Measurements from ENCODE around the gene AGPAT2.

The AGPAT2 gene

GRCh38 chr9:136685790-136686533 is 1.3 kb downstream of the AGPAT2 start:
- no peak for DNase-seq

DNA sequence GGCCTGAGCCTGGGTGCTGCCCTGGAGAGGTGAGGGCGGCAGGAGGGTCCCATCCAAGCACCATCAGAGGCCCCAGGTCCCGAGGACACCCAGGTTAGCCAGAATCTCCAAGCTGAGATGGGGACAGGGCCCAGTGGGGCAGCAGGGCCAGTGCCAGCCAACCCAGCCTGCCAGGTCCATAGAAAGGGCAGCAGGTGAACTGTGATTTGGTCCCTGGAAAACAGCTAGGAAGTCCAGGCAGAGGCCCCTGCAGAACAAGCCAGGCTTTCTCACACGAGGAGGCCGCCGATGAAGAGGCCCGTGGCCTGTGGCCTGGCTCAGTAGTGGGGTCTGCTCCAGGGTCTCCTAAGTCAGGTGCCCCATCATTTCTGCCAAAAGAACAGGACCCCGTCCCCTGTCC is 2.0 kb downstream of the AGPAT2 start:
- DNase-seq, result no peak

GRCh38 chr9:136684799-136685198 is 2.5 kb downstream of the AGPAT2 start:
- DNase-seq, result no peak

DNA sequence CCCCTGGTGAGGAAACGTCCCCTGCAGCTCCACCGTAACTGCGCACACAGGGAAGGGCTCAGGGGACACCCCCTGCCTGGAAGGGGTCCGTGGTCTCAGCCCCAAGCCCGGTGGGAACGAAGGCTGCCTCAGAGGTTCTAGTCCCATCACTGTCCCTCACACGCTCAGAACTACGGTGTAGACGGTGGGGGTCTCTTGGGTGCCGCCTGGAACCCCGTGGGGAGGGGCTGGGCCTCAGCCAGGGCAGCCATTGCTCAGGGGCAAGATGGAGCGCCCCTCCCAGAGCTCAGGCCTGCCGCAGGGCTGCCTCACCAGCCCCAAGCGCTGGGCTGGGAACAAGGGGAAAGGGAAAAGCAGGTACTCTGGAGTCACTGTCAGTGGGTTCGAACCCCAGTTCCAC is 2.9 kb downstream of the AGPAT2 start:
- DNase-seq, result no peak

GRCh38 chr9:136683755-136684154 is 3.5 kb downstream of the AGPAT2 start:
- DNase-seq, result no peak

DNA sequence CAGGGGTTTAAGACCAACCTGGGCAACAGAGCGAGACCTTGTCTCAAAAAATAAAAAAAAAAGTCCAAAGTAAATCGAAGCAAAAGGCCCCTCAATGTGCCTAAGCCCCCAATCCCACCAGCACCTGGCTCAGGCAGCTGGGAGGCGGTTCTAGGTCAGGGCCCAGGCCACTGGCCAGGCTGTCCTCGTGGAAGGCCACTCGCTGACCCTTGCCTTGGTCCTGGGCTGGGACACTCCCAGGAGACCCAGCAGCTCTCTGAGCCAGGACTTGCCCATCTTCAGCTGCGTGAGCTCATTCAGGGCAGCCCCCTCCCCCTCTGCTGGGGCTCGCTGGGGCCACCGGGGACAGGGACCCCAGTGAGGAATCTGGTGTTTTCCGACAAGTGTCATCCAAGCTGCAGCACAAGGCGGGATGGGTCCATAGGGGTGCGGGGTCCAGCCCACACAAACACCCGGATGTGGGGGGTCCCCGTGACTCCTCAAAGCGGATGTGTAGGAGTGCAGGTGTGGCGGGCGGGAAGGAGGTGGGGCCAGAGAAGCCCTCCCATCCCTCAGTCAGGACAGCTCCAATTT is 4.0 kb downstream of the AGPAT2 start:
- DNase-seq, result no peak

GRCh38 chr9:136682710-136683109 is 4.5 kb downstream of the AGPAT2 start:
- no peak for DNase-seq

DNA sequence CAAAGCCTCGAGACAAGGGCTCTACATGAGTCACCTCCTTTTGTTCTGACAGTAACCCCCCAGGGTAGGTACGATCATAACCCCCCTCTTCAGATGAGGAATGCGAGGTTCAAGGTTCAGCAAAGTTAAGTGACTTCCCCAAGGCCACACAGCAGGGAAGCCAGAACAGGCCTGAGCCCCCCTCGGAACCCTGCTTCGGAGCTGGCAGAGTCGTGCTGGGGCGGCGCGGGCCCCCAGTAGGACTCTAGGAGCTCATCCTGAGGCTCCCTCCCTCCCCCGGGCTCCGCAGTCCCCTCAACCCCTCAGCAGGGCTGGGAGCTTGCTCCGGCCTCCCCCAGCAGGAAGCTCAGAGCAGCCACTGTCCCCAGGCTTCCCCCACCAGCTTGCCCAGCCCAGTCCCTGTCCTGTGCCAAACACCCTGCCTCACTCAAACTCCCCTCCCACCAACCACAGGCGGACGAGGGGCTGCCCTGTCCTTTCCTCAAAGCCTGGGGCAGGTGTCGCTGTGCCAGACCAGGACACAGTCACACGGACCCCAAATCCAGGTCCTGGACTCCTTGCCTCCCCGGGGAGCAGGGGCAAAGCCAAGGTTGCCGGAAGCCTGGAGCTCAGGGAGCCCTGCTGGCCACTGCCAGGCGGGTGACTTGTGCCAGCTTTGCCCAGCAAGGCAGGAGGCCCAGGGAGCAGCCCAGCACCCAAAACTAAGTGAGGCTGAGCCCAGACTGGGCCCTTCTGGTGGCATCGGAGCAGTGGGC is 5.1 kb downstream of the AGPAT2 start:
- no peak for DNase-seq

DNA sequence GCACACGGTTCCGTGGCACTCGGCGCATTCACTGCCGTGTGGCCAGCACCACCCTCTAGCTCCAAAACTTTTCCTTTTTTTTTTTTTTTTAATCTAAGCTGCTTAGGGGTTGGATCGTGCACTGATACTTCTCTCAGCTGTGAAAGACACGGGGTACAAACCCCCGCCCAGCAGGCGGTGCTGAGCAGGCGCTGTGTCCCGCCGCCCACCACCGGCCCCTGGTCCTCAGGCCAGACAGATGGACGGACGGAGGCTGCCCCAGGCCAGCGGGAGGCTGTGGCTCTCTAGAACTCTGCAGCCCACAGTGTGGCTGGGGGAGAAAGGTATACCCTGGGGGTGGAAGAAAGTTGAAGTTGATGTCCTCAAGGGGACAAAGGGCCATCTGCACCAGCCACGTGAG is 6.2 kb downstream of the AGPAT2 start:
- DNase-seq, result no peak

DNA sequence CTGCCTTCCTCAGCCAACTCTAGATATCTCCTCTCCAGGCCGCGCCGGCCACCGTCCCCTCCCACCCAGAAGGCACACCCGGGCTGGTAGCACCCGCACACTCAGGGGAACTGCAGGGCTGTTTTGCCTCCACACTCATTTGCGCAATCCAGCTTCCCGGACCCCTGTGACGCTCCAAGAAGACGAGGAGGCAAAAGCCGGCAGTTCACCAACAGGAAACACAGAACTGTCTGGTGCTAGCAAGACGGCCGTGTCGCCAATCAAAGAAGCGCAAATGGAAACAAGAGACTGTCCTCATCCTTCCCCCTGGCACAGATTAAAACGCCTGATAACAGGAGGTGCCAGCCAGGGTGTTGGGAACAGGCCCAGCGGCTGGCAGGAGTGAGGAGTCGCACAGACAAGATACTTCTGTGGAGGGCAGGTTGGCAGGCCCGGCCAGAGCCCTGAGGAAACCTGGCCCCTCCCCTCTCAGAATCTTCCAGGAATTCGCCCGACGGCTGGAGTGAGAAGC is 7.8 kb downstream of the AGPAT2 start:
- peak; percentile 72 for DNase-seq

DNA sequence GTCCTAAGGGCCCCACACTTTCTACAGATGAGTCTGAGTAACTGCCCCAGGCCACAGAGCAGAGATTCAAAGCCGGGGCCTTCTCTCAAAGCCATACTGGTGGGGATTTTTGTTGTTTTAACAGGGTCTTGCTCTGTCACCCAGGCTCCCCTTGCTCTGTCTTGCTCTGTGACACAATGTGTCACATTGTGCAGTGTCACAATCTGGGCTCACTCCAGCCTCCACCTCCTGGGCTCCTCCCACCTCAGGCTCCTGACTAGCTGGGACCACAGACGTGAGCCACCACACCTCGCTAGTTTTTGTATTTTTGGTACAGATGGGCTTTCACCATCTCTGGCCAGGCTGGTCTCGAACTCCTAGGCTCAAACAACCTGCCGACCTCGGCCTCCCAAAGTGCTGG is 8.6 kb downstream of the AGPAT2 start:
- no peak for DNase-seq

DNA sequence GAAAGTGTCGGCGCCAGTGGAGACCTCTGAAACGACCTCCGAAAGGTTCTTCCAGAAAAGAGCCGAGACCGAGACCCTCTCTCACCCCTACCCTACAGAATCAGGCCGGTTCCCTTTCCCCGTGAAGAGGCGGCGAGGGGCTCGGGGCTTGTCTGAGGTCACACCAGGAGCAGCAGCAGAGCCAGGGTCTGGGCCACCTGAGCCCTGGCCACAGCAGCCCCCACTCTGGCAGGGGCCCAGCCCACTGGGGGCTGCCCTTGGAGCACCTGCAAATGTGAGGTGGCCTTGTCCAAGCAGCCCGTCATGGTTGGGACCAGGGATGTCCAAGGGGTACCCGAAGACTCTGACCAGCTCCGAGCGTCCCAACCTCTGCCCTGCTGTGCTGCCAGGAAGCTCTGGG is 9.2 kb downstream of the AGPAT2 start:
- DNase-seq, result no peak

DNA sequence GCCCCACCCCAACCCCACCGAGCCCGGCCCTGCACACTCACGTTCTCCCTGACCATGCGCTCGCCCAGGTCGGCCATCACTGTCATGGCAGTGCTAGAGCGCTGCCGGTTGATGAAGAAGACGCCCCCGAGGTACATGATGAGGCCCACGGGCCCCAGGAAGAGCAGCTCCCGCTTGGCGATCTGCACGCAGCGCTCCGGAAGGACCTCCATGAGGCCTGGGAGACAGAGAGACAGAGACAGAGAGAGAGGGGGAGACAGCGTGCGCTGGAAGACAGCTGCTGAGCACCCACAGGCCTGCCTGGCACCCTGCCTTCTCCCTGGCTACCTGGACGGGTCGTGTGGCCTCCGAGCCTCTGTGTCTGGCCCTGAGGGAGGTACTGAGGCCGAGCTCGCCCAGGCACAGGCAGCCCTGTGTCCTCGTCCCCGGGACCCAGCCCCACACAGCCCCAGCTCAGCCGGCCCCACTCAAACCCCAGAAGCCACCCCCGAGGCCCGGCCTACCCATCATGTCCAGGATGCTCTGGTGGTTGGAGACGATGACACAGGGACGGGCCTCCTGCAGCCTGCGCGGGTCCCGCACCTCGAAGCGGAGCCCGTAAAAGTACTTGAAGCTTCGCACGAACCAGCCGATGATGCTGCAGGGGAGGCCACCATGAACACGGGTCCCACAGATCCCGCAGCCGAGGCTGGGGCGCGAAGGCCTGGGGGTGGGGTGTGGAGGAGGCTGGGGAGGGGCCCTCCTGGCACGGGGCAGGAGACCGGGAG is 10.2 kb downstream of the AGPAT2 start:
- DNase-seq, result no peak

DNA sequence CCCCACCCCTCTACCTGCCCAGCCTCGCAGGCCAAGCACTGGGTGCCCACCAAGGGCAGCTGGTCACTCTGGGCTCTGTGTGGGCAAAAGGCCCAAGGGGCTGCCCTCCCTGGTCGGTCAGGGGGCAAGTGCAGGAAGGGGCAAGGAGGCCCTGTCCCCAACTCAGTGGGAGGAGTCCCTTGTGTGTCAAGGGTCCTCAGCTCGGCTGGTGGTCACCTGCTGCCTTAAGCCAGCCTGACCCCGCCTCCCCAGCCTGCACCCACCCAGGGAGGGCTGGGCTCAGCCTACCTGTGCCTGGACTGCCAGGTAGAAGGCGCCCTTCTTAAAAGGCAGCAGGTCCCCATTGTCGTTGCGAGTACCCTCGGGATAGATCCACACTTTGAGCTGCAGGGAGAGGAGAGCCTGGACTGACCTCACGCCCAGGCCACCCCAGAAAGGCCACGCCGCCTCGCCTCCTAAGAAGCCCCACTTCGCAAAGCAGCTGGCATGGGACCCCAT is 10.9 kb downstream of the AGPAT2 start:
- no peak for DNase-seq

DNA sequence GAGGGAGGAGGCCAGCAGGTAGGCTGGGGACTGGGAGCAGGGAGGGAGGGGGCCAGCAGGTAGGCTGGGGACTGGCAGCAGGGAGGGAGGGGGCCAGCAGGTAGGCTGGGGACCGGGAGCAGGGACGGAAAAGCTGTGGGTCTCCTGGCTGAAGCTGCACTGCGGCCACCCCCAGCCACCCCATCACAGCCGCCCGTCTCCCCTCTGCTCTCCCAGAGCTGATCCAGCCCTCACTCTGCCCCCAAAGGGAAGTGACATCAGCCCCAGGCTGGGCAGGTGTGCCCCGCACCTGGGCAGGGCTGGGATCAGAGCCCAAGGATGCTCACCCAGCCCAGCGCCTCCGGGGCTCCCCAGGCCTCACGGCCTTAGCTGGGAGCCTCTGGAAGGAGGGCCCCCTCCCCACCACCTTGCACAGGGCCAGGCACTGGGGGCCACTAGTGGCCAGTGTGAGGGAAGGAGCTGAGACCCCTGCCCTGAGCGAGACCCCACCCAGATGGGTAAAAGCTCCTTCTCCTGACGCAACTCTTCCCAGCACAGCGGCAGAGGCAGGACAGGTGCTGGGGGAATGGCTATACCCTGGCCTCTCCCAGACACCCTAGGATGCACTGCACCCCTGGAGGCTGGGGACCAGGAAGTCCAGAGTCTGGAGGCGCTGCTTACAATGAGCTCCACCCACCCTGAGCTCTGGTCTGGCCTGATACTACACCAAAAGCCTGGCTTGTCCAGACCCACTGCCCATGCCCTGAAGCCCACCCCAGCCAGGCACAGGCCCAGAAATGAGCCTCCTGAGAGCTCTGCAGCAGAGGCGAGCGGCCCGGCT is 11.6 kb downstream of the AGPAT2 start:
- DNase-seq, result no peak

DNA sequence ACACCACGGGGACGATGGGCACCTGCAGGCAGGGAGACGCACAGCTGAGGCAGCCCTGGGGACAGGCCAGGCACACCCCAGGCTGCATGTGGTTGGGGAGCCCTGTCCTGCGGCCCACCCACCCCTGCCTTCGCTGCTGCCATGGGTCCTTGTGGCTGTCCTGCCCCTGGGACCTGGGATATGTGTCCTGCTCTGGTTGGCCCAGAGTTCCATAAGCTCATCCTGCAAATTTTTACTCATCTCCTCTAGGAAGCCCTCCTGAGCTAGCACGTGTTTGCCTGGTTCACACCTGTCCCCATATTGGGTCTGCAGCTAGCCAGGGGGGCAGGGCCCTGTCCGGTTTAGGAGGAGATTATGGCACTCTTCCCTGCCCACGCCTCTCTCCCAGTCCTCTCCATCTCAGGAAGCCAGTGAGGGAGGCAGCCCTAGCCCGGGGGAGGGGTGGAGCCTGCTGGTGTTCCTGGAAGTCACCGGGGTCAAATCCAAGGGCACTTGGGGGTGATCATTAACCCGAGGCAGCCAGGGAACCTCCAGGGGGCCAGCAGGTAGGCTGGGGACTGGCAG is 12.4 kb downstream of the AGPAT2 start:
- DNase-seq, result no peak

- no peak for DNase-seq
These were observed 13.1 kb downstream of the AGPAT2 start for GRCh38 chr9:136673975-136674785.

DNA sequence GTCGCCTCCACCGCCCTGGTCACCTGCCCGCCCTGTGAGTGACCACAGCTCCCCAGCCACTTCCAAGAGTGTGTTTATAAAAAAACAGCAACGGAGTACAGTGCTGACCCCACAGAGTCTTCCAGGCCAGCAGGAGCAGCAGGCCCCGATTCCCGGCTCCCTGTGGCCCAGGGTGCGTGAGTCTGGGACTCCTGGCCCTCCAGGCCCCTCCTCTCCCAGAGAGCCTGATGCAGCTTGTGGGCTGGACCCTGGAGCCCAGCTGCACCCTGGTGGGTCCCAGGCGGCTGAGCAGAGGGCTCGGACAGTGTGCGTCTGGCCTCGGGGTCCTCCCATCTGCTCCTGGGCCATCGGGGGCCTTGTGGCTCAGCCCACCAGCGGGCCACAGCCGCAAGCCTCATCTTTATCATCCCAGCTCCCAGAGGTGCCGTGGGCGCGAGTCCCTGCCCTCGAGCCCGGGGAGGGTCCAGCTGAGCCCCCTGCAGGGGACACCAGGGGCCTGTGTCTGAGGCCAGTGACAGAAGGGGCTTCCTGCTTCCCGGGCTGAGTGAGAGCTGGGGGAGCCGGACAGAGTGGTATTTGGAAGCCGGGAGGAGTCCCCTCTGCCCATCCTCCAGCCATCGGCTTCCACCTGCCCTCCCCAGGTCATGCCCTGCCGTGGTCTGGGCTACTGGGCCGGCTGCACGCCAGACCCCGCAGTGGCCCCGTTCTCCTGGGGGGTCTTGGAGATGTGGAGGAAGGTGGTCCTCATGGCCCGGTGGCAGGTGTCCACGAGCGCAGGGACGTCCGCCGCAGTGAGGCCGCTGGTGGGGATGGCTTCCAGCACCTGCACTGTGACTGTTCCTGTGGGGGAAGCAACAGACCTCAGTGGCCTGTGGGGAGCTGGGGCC is 13.9 kb downstream of the AGPAT2 start:
- DNase-seq, result no peak

GRCh38 chr9:136672431-136673087 is 14.7 kb downstream of the AGPAT2 start:
- no peak for DNase-seq

Data from hematopoietic multipotent progenitor cell treated with erythropoietin and hydrocortisone succinate and interleukin-3 and kit ligand, for 6 days (in vitro differentiated cells).